ENCODE results near the gene JMJD1C.

The JMJD1C gene

GRCh38 chr10:63150745-63151144 is 315.0 kb downstream of the JMJD1C start:
- no peak for DNase-seq (ENCODE audit: extremely low read depth, low read depth)
- TF ChIP-seq CTCF (IDR thresholded peaks at IDR 0.05; ENCODE audit: low read depth, low read length) = no peak

- DNase-seq (ENCODE audit: extremely low read depth, low read depth) = no peak
- no peak for TF ChIP-seq CTCF (IDR thresholded peaks at IDR 0.05; ENCODE audit: low read depth, low read length)
Measured at GRCh38 chr10:63146503-63146902, 319.3 kb downstream of the JMJD1C start.

GRCh38 chr10:63145782-63146181 is 320.0 kb downstream of the JMJD1C start:
- no peak for TF ChIP-seq CTCF (IDR thresholded peaks at IDR 0.05; ENCODE audit: low read depth, low read length)
- DNase-seq (ENCODE audit: extremely low read depth, low read depth) = no peak

- no peak for TF ChIP-seq CTCF (IDR thresholded peaks at IDR 0.05; ENCODE audit: low read depth, low read length)
- no peak for DNase-seq (ENCODE audit: extremely low read depth, low read depth)
Measured at GRCh38 chr10:63143987-63144386, 321.8 kb downstream of the JMJD1C start.

GRCh38 chr10:63142136-63142535 is 323.6 kb downstream of the JMJD1C start:
- no peak for DNase-seq (ENCODE audit: extremely low read depth, low read depth)
- TF ChIP-seq CTCF (IDR thresholded peaks at IDR 0.05; ENCODE audit: low read depth, low read length) = no peak

GRCh38 chr10:63140077-63140476 is 325.7 kb downstream of the JMJD1C start:
- no peak for TF ChIP-seq CTCF (IDR thresholded peaks at IDR 0.05; ENCODE audit: low read depth, low read length)
- no peak for DNase-seq (ENCODE audit: extremely low read depth, low read depth)

- DNase-seq (ENCODE audit: extremely low read depth, low read depth) = no peak
- TF ChIP-seq CTCF (IDR thresholded peaks at IDR 0.05; ENCODE audit: low read depth, low read length) = no peak
Measured at GRCh38 chr10:63137306-63137705, 328.5 kb downstream of the JMJD1C start.

Data from AG09319 (cell line).